Omental fat pad (tissue), 4 donors: ENCODE data around the gene SUPT4H1. TPM values are rescaled to one million over a fixed set of nuclear protein-coding genes. Genes with fewer than 3 reads are reported as not detected.

Experiments used
- ATAC-seq: fragments of 150-250 bp; one replicate; pipeline ENCODE4 v1.9.1; 2016; ENCODE audit warnings: mild to moderate bottlenecking, moderate library complexity; ENCODE audit not compliant: low FRiP score
- DNase-seq: peaks from one replicate; pipeline ENCODE4 v3.0.0-alpha.2; 2019; ENCODE audit warnings: low spot score
- total RNA-seq, 4 donors: library from RNA; depleted of rRNA; stranded (reverse); fragments of >200 nt; gene quantifications; one replicate each; pipeline ENCODE4 v1.1.0, GENCODE V29; 2016
- TF ChIP-seq, protein P1 (sequence below), 3 donors: fragments of 450-650 bp; IDR thresholded peaks; one replicate each; pipeline ENCODE4 v1.5.1; 2016 to 2017; ENCODE audit warnings: antibody characterized with exemption in 3 of 3, mild to moderate bottlenecking in 3 of 3, moderate library complexity in 2 of 3

SUPT4H1 gene
- total RNA-seq, 4 donors from 2014 or later, result 42.1 to 49.2 (median 47.3) TPM

DNA sequence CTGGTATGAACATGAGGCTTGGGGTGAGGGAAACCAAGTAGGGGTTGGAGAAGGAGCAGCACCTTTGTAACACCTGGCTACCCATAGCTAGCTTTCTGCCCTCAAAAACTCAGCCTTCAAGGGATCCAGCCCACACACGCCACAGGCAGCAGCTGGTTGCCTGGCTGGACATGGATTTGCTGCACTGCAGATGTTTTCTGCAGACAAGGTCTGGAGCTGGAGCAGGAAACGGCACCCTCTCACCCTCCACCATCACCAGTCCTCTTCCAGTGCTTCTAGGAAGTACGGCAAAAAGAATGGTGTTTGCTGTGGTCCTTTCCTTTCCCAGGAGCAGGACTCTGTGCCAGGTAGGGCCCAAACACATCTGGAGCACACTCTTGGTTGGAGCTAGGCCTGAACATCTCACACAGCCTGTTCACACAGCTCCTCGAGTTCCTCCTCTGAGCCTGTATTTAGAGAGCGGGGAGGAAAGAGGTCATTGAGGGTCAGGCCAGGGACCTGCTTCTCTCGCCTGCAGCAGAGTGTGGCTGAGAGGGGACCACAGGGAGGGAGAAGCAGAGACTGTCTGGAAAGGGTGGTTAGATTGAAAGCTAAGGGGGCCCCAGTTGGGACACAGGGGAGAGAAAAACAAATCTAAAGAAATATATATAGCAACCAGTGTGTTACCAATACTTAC is 2.7 kb upstream of the SUPT4H1 start:
- no peak for DNase-seq
- TF ChIP-seq, protein P1, sequence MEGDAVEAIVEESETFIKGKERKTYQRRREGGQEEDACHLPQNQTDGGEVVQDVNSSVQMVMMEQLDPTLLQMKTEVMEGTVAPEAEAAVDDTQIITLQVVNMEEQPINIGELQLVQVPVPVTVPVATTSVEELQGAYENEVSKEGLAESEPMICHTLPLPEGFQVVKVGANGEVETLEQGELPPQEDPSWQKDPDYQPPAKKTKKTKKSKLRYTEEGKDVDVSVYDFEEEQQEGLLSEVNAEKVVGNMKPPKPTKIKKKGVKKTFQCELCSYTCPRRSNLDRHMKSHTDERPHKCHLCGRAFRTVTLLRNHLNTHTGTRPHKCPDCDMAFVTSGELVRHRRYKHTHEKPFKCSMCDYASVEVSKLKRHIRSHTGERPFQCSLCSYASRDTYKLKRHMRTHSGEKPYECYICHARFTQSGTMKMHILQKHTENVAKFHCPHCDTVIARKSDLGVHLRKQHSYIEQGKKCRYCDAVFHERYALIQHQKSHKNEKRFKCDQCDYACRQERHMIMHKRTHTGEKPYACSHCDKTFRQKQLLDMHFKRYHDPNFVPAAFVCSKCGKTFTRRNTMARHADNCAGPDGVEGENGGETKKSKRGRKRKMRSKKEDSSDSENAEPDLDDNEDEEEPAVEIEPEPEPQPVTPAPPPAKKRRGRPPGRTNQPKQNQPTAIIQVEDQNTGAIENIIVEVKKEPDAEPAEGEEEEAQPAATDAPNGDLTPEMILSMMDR (IDR thresholded peaks at IDR 0.05), result no peak
- no peak for ATAC-seq

- DNase-seq (no peak), ATAC-seq (no peak)
- TF ChIP-seq, protein P1 (IDR thresholded peaks at IDR 0.05), result no peak
These were observed 1.4 kb upstream of the SUPT4H1 start for GRCh38 chr17:58353389-58353825.

GRCh38 chr17:58352596-58353388 is 791 bp upstream of the SUPT4H1 start:
- TF ChIP-seq, protein P1 (IDR thresholded peaks at IDR 0.05), result no peak
- ATAC-seq (peak; percentile 40), DNase-seq (no peak)

DNA sequence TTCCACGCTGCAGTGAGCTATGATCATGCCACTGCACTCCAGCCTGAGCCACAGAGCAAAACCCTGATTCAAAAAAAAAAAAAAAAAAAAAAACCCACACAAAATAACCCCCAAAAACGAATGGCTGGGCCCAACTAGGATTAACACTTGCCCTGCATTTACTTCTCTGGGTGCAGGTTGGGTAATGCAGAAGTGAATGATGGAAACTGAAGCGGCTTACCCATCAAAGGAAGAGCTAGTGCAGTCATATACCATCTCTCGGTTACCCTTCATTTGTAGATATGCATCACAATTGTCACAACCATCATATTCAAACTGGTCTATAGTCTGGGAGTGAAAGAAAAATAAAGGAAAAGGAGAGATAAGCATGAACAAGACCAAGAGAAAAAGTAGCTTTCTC is 819 bp downstream of the SUPT4H1 start:
- DNase-seq (no peak), ATAC-seq (no peak)
- TF ChIP-seq, protein P1 (IDR thresholded peaks at IDR 0.05), result no peak

DNA sequence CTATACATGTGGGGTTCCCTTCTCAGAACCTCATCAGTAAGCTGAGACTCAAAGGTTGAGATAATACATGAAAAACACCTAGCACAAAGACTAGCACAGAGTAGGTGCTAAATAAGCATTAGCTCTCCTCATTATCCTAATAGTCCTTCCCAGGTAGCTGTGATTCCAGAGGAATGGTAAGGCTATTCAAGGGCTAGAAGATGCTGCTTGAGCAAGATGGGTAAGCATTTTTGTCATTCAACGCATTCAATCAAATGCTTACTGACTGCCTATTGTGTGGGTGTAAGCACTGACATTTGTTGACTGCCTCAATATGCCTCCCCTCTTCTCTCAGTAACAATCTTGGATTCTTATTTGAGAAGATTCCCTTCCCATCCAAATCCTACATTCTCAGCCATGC is 4.0 kb downstream of the SUPT4H1 start:
- DNase-seq, result no peak
- TF ChIP-seq, protein P1 (IDR thresholded peaks at IDR 0.05), result no peak
- ATAC-seq, result no peak

- ATAC-seq, result no peak
- TF ChIP-seq, protein P1 (IDR thresholded peaks at IDR 0.05), result no peak
- DNase-seq, result no peak
These were observed 6.5 kb downstream of the SUPT4H1 start for GRCh38 chr17:58345500-58345899.
